ENCODE data around the gene CPOX. TPM values are rescaled to one million over a fixed set of nuclear protein-coding genes. Genes with fewer than 3 reads are reported as not detected.
A peak's percentile ranks its signal among the peaks of the same experiment; 100 is the strongest.

CPOX gene
- total RNA-seq, 1 experiment from 2014 or later, result 24.2 TPM

DNA sequence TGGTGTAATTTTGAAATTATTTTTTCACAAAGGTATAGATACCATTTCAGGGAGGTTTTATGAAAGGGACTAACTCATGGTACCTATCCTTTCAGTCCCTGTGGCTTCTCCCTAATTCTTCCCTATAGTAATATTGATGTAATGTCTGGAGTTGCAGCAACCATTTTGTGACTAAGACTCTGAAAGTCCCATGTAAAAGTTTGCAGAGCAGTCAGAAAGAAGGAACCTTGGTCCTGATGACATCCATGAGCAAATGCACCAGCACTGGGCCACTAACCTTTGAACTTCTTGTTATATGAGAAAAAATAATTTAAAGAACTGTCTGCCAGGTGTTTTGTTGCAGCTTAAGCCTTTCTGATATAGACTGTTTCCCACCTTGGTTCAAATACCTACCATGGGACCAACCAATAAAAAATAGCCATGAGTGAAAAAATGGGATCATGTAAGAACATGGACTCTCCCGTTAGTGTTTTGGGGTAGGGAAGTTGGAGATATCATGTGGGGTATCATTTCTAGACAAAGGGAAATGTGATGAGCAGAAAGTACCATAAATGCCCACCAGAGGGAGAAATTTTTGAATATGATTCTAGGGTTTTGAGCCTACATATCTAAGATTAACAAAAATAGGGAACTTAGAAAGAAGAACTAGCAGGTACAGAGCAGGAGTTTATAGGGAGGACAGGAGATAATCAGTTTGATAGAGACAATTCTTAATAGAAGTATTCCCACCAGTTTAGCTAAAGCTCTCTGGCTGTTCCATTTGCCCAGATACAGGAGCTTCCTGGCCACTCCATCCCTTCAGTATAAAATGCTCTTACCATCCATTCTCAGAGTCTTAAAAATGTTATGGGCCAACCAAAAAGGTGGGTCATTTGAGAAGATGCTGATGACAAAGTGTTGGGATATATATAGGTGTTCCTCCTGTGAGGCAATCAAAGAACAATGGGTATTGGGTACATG, 3.4 kb upstream of the CPOX start:
- H3K9me3 ChIP-seq, result no peaks in the 10 kb centered on the region
- Mint-ChIP-seq H3K9me3 (ENCODE audit: unreplicated experiment) (no peaks in the 10 kb centered on the region), H3K4me3 (ENCODE audit: unreplicated experiment) (no peak overlapping the region), H3K27ac (ENCODE audit: unreplicated experiment) (no peak overlapping the region), H3K27me3 (ENCODE audit: insufficient read depth, unreplicated experiment) (no peaks in the 10 kb centered on the region), H3K36me3 (ENCODE audit: insufficient read depth, unreplicated experiment) (no peaks in the 10 kb centered on the region), H3K4me1 (ENCODE audit: low read depth, unreplicated experiment) (peaks cover 11% of the 10 kb centered on the region)
- no peaks in the 10 kb centered on the region for H3K27me3 ChIP-seq (replicated peaks; ENCODE audit: control insufficient read depth, insufficient read depth, low read length)
- H3K36me3 ChIP-seq (ENCODE audit: control insufficient read depth, insufficient read depth, low read length), result no peaks in the 10 kb centered on the region
- ChIA-PET POLR2A (no interaction called here), CTCF (interaction anchor here (1.0 to 1.1 kb wide), 3 partner anchors 13 to 217 kb away, joined by 3 to 4 read pairs (median 3); no protein-coding TSS in a partner anchor)
- no peak overlapping the region for H3K4me3 ChIP-seq (ENCODE audit: low read depth, low read length)
- peak in 1 of 2 experiments; percentile 42 for DNase-seq
- TF ChIP-seq, protein P1, sequence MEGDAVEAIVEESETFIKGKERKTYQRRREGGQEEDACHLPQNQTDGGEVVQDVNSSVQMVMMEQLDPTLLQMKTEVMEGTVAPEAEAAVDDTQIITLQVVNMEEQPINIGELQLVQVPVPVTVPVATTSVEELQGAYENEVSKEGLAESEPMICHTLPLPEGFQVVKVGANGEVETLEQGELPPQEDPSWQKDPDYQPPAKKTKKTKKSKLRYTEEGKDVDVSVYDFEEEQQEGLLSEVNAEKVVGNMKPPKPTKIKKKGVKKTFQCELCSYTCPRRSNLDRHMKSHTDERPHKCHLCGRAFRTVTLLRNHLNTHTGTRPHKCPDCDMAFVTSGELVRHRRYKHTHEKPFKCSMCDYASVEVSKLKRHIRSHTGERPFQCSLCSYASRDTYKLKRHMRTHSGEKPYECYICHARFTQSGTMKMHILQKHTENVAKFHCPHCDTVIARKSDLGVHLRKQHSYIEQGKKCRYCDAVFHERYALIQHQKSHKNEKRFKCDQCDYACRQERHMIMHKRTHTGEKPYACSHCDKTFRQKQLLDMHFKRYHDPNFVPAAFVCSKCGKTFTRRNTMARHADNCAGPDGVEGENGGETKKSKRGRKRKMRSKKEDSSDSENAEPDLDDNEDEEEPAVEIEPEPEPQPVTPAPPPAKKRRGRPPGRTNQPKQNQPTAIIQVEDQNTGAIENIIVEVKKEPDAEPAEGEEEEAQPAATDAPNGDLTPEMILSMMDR (IDR thresholded peaks at IDR 0.05; ENCODE audit: insufficient read depth in 1 of 2, low read depth in 1 of 2, low read length in 1 of 2, severe bottlenecking in 1 of 2, unreplicated experiment in 1 of 2), result peak; percentile 45 to 58
- peaks cover 13% of the 10 kb centered on the region for H3K4me1 ChIP-seq
- BruUV-seq (replicated peaks), result no TSS peak
- intact Hi-C loops (cut with micrococcal nuclease; ENCODE audit: unreplicated experiment), result loop anchor here (1.0 kb wide), 1 partner anchor 215 kb away; no protein-coding TSS in a partner anchor

DNA sequence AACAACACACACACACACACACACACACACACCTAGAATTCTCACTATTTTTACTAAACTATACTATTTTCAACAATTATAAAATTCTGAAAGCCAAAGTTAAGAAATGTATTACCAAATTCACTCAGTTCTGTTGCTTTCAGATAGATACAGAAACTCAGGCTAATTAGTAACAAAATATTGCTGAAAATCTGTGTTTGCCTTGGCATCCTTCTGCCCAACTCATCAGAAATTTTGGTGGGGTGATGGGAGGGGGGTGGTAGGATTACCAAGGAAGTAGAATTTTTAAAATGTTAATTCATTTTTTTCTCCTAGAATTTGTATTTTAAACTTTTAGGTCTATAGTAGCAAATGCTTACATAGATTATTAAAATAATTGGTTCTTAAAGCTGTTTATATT, 2.7 kb upstream of the CPOX start:
- no peaks in the 10 kb centered on the region for H3K9me3 ChIP-seq
- Mint-ChIP-seq H3K4me3 (ENCODE audit: unreplicated experiment) (no peak overlapping the region), H3K9me3 (ENCODE audit: unreplicated experiment) (no peaks in the 10 kb centered on the region), H3K27ac (ENCODE audit: unreplicated experiment) (no peak overlapping the region), H3K27me3 (ENCODE audit: insufficient read depth, unreplicated experiment) (no peaks in the 10 kb centered on the region), H3K4me1 (ENCODE audit: low read depth, unreplicated experiment) (peaks cover 11% of the 10 kb centered on the region), H3K36me3 (ENCODE audit: insufficient read depth, unreplicated experiment) (no peaks in the 10 kb centered on the region)
- no peak overlapping the region for H3K4me3 ChIP-seq (ENCODE audit: low read depth, low read length)
- ChIA-PET POLR2A (no interaction called here), CTCF (interaction anchor here (1.0 kb wide), 1 partner anchor 217 kb away, joined by 4 read pairs; no protein-coding TSS in a partner anchor)
- H3K36me3 ChIP-seq (ENCODE audit: control insufficient read depth, insufficient read depth, low read length), result no peaks in the 10 kb centered on the region
- no TSS peak for BruUV-seq (replicated peaks)
- H3K4me1 ChIP-seq, result peaks cover 13% of the 10 kb centered on the region
- DNase-seq, result no peak
- TF ChIP-seq, protein P1 (IDR thresholded peaks at IDR 0.05; ENCODE audit: insufficient read depth in 1 of 2, low read depth in 1 of 2, low read length in 1 of 2, severe bottlenecking in 1 of 2, unreplicated experiment in 1 of 2), result no peak
- intact Hi-C loops (cut with micrococcal nuclease; ENCODE audit: unreplicated experiment), result no loop called here
- no peaks in the 10 kb centered on the region for H3K27me3 ChIP-seq (replicated peaks; ENCODE audit: control insufficient read depth, insufficient read depth, low read length)

DNA sequence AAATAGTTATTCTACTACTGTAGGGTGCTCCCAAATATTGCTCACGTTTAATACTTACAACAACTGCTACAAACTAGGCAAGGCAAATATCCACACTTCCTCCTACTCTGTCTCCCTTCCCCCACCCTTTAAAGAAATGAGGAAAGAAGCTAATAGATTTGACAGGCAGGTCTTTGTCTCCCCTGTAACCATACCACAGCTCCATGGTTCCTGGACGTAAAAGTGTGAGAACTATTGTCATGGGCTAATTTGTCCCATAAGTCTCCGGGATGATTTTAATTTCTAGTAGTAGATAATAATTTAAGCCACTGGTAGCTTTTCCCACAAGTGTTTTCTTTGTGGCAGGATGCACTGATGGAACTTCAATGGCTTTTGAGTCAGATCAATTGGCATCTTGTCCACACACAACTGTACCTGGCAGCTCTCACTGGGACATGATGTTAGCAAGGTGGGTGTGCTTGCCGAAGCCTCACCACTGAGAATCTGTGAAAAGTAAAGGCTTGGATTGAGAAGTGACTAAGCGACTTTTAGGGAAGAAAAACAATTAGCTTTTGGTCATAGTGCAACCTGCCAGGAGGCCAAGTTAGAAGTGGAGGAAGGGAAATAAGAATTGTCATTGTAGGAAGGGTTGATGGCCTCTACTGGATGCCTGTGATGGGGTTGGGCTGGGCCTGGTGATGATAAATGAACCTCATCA, 1.4 kb upstream of the CPOX start:
- no peaks in the 10 kb centered on the region for H3K27me3 ChIP-seq (replicated peaks; ENCODE audit: control insufficient read depth, insufficient read depth, low read length)
- no TSS peak for BruUV-seq (replicated peaks)
- intact Hi-C loops (cut with micrococcal nuclease; ENCODE audit: unreplicated experiment), result loop anchor here (5.0 kb wide), 1 partner anchor 308 kb away; the partner anchor contains the start of gene DCBLD2
- H3K36me3 Mint-ChIP-seq (ENCODE audit: insufficient read depth, unreplicated experiment), result peaks cover 8% of the 10 kb centered on the region
- TF ChIP-seq, protein P1 (IDR thresholded peaks at IDR 0.05; ENCODE audit: insufficient read depth in 1 of 2, low read depth in 1 of 2, low read length in 1 of 2, severe bottlenecking in 1 of 2, unreplicated experiment in 1 of 2), result no peak
- H3K9me3 ChIP-seq, result no peaks in the 10 kb centered on the region
- ChIA-PET POLR2A (no interaction called here), CTCF (interaction anchor here (1.2 kb wide), 1 partner anchor 218 kb away, joined by 3 read pairs; no protein-coding TSS in a partner anchor)
- no peak overlapping the region for H3K4me3 Mint-ChIP-seq (ENCODE audit: unreplicated experiment)
- peaks cover 1% of the 10 kb centered on the region; the same call in 1 of the 2 replicates for H3K36me3 ChIP-seq (ENCODE audit: control insufficient read depth, insufficient read depth, low read length)
- no peak for DNase-seq
- H3K4me1 Mint-ChIP-seq (ENCODE audit: low read depth, unreplicated experiment), result peaks cover 11% of the 10 kb centered on the region
- H3K27me3 Mint-ChIP-seq (ENCODE audit: insufficient read depth, unreplicated experiment), result no peaks in the 10 kb centered on the region
- no peak overlapping the region for H3K4me3 ChIP-seq (ENCODE audit: low read depth, low read length)
- peaks cover 13% of the 10 kb centered on the region for H3K4me1 ChIP-seq
- no peak overlapping the region for H3K27ac Mint-ChIP-seq (ENCODE audit: unreplicated experiment)
- no peaks in the 10 kb centered on the region for H3K9me3 Mint-ChIP-seq (ENCODE audit: unreplicated experiment)

Measured in Caco-2 (cell line).